Neuron (in vitro differentiated cells): Measurements from ENCODE around the gene ELANE.

Experiments
- H2AFZ ChIP-seq: one replicate; pipeline ENCODE4 v1.6.1; 2013; ENCODE audit warnings: low read depth, mild to moderate bottlenecking, inconsistent platforms, low read length, moderate library complexity
- H3K27me3 ChIP-seq: one replicate; pipeline ENCODE4 v1.6.1; 2013; ENCODE audit warnings: low read length; ENCODE audit not compliant: insufficient read depth
- H3K36me3 ChIP-seq: one replicate; pipeline ENCODE4 v1.6.1; 2013; ENCODE audit warnings: low read length; ENCODE audit not compliant: insufficient read depth
- H3K4me1 ChIP-seq: one replicate; pipeline ENCODE4 v1.6.1; 2013; ENCODE audit warnings: low read length; ENCODE audit not compliant: insufficient read depth
- H3K4me3 ChIP-seq: 2 replicates; pipeline ENCODE4 v1.5.1; 2013; ENCODE audit warnings: mild to moderate bottlenecking, low read length, moderate library complexity
- H3K9me3 ChIP-seq: one replicate; pipeline ENCODE4 v1.6.1; 2013; ENCODE audit warnings: low read length

Gene ELANE

GRCh38 chr19:821231-821824 is 30.8 kb upstream of the ELANE start:
- Histone ChIP-seq H3K4me1 (peaks cover 6% of the 10 kb centered on the region), H3K27me3 (no peaks in the 10 kb centered on the region), H3K4me3 (peak overlapping the region; percentile 58), H3K9me3 (no peaks in the 10 kb centered on the region), H2AFZ (no peak overlapping the region), H3K36me3 (peaks cover 5% of the 10 kb centered on the region)

- peaks cover 6% of the 10 kb centered on the region for H3K4me1 ChIP-seq
- H2AFZ ChIP-seq, result no peak within 1 kb of the TSS
- no peaks in the 10 kb centered on the region for H3K9me3 ChIP-seq
- peak within 1 kb of the TSS; percentile 58 for H3K4me3 ChIP-seq
- peaks cover 5% of the 10 kb centered on the region for H3K36me3 ChIP-seq
- no peaks in the 10 kb centered on the region for H3K27me3 ChIP-seq
These were observed 30.1 kb upstream of the ELANE start, which contains the start of gene PLPPR3 for GRCh38 chr19:821825-822503. Gene PLPPR3 (minus strand): TSS chr19:821955. CDS start chr19:821559, 396 bp downstream.

GRCh38 chr19:823565-824121 is 28.5 kb upstream of the ELANE start:
- H3K4me1 ChIP-seq, result peaks cover 6% of the 10 kb centered on the region
- H3K27me3 ChIP-seq, result no peaks in the 10 kb centered on the region

GRCh38 chr19:824885-825284 is 27.2 kb upstream of the ELANE start:
- no peak overlapping the region for H2AFZ ChIP-seq

More at GRCh38 chr19:823565-824121, 28.5 kb upstream of the ELANE start:
- Histone ChIP-seq H3K4me3 (no peak overlapping the region), H3K9me3 (no peaks in the 10 kb centered on the region), H3K36me3 (no peaks in the 10 kb centered on the region), H2AFZ (no peak overlapping the region)

GRCh38 chr19:825897-826644 is 26.0 kb upstream of the ELANE start:
- Histone ChIP-seq H3K9me3 (no peaks in the 10 kb centered on the region), H3K27me3 (no peaks in the 10 kb centered on the region), H3K4me3 (no peak overlapping the region), H3K4me1 (peaks cover 6% of the 10 kb centered on the region), H3K36me3 (no peaks in the 10 kb centered on the region), H2AFZ (no peak overlapping the region)

More at GRCh38 chr19:824885-825284, 27.2 kb upstream of the ELANE start:
- Histone ChIP-seq H3K9me3 (no peaks in the 10 kb centered on the region), H3K4me3 (no peak overlapping the region), H3K36me3 (no peaks in the 10 kb centered on the region), H3K27me3 (no peaks in the 10 kb centered on the region), H3K4me1 (peaks cover 6% of the 10 kb centered on the region)

GRCh38 chr19:827314-827709 is 24.8 kb upstream of the ELANE start:
- Histone ChIP-seq H3K27me3 (no peaks in the 10 kb centered on the region), H3K9me3 (no peaks in the 10 kb centered on the region), H3K36me3 (no peaks in the 10 kb centered on the region), H3K4me1 (peaks cover 6% of the 10 kb centered on the region), H3K4me3 (no peak overlapping the region), H2AFZ (no peak overlapping the region)

GRCh38 chr19:827710-828321 is 24.3 kb upstream of the ELANE start, which contains the start of gene AZU1:
Gene AZU1 (plus strand): TSS chr19:827837. CDS start chr19:827847, 10 bp downstream.
- Histone ChIP-seq H3K4me3 (no peak within 1 kb of the TSS), H3K4me1 (peaks cover 4% of the 10 kb centered on the region), H2AFZ (no peak within 1 kb of the TSS), H3K9me3 (no peaks in the 10 kb centered on the region), H3K36me3 (no peaks in the 10 kb centered on the region), H3K27me3 (no peaks in the 10 kb centered on the region)

GRCh38 chr19:829129-829758 is 22.9 kb upstream of the ELANE start:
- H3K9me3 ChIP-seq, result no peaks in the 10 kb centered on the region
- H3K4me1 ChIP-seq, result no peaks in the 10 kb centered on the region
- no peak overlapping the region for H2AFZ ChIP-seq
- no peaks in the 10 kb centered on the region for H3K36me3 ChIP-seq
- H3K4me3 ChIP-seq, result no peak overlapping the region
- H3K27me3 ChIP-seq, result no peaks in the 10 kb centered on the region

- no peaks in the 10 kb centered on the region for H3K36me3 ChIP-seq
- H2AFZ ChIP-seq, result no peak overlapping the region
- H3K27me3 ChIP-seq, result no peaks in the 10 kb centered on the region
- no peak overlapping the region for H3K4me3 ChIP-seq
- H3K9me3 ChIP-seq, result no peaks in the 10 kb centered on the region
- H3K4me1 ChIP-seq, result no peaks in the 10 kb centered on the region
These were observed 20.4 kb upstream of the ELANE start for GRCh38 chr19:831407-832369.

- H3K4me1 ChIP-seq, result no peaks in the 10 kb centered on the region
- H3K27me3 ChIP-seq, result no peaks in the 10 kb centered on the region
- no peaks in the 10 kb centered on the region for H3K9me3 ChIP-seq
- H2AFZ ChIP-seq, result no peak overlapping the region
- H3K36me3 ChIP-seq, result no peaks in the 10 kb centered on the region
- H3K4me3 ChIP-seq, result no peak overlapping the region
These were observed 17.9 kb upstream of the ELANE start for GRCh38 chr19:834216-834615.

GRCh38 chr19:835210-835810 is 16.8 kb upstream of the ELANE start:
- H3K36me3 ChIP-seq, result no peaks in the 10 kb centered on the region
- no peaks in the 10 kb centered on the region for H3K9me3 ChIP-seq
- no peaks in the 10 kb centered on the region for H3K27me3 ChIP-seq
- H3K4me3 ChIP-seq, result no peak overlapping the region
- no peaks in the 10 kb centered on the region for H3K4me1 ChIP-seq
- H2AFZ ChIP-seq, result no peak overlapping the region
